ENCODE data around the gene RPS21.

DNA sequence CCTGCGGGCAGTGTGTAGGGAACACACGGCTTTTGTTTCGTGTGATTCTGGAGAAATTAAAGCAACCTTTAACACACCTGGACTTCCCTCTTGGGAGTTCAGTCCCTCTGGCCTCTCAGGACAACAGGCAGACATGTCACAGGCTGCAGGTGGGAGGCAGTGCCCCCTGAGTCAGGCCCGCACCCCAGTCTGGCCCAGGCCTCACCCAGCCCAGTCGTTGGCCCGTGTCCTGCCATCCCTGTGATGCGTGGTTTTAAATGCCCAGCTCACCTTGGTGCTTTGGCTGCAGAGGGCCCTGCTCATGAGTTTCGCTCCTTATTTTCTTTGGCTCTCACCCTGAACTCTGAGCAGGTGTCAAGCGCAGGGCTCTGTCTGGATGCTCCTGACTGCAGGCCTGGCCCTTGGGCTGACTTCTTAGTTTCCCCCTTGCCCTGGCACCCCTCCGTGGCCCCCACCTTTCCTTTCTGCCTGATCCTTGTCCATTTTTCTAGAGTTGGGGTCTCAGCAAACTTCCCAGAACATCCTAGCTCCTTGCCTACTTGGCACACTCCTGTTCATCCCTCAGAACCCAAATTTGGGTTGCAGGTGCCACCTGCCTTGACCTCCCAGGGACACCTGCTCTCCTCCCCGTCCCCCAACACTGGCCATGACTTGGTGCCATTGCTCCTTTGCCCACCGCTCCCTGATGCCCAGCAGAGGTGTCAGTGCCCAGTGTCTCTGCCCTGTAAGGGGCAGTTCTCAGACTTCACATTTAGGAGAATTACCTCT, 22.4 kb downstream of the RPS21 start:
- TF ChIP-seq, protein P1, sequence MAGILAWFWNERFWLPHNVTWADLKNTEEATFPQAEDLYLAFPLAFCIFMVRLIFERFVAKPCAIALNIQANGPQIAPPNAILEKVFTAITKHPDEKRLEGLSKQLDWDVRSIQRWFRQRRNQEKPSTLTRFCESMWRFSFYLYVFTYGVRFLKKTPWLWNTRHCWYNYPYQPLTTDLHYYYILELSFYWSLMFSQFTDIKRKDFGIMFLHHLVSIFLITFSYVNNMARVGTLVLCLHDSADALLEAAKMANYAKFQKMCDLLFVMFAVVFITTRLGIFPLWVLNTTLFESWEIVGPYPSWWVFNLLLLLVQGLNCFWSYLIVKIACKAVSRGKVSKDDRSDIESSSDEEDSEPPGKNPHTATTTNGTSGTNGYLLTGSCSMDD (CRISPR knock-in tag; IDR thresholded peaks at IDR 0.05) = no peak
- TF ChIP-seq U2AF2 (IDR thresholded peaks at IDR 0.05; ENCODE audit: low read depth, low read length) (no peak), SMYD3 (CRISPR knock-in tag; IDR thresholded peaks at IDR 0.05) (no peak), CSRNP1 (CRISPR knock-in tag; IDR thresholded peaks at IDR 0.05) (no peak), ZNF772 (CRISPR knock-in tag; IDR thresholded peaks at IDR 0.05) (no peak; the same call in 1 of the 2 replicates), EZH2 (conservative IDR thresholded peaks at IDR 0.05; ENCODE audit: low read depth, low read length) (no peak), HMG20A (CRISPR knock-in tag; IDR thresholded peaks at IDR 0.05; ENCODE audit: borderline replicate concordance) (no peak)

All from HepG2 (cell line).